NCI-H2107 treated with DMSO at 0.1 percent for 48 hours (cell line): Measurements from ENCODE around the gene PRR35.

ENCODE experiments used
- DNase-seq: peaks from one replicate; lab custom pipeline; 2025; ENCODE audit not compliant: unreplicated experiment; lab: John Stamatoyannopoulos, UW

The PRR35 gene

GRCh38 chr16:527015-527903 is 32.9 kb upstream of the PRR35 start, which contains the start of gene CAPN15:
TSS of gene CAPN15 (plus strand) at chr16:527712. CDS start at chr16:546839, 19,127 bp downstream.
- peak; percentile 53 for DNase-seq

GRCh38 chr16:528111-529011 is 31.8 kb upstream of the PRR35 start:
- DNase-seq, result no peak

GRCh38 chr16:529012-529575 is 31.1 kb upstream of the PRR35 start:
- no peak for DNase-seq

- DNase-seq, result no peak
Observed at GRCh38 chr16:530111-530817, 29.9 kb upstream of the PRR35 start.

- no peak for DNase-seq
Observed at GRCh38 chr16:531494-532125, 28.6 kb upstream of the PRR35 start.

GRCh38 chr16:533391-534123 is 26.6 kb upstream of the PRR35 start:
- DNase-seq, result peak; percentile 15

- DNase-seq, result peak; percentile 30
Observed at GRCh38 chr16:534135-534534, 26.1 kb upstream of the PRR35 start.

GRCh38 chr16:534856-535445 is 25.2 kb upstream of the PRR35 start:
- DNase-seq, result no peak

GRCh38 chr16:535446-536405 is 24.5 kb upstream of the PRR35 start:
- peak; percentile 31 for DNase-seq

GRCh38 chr16:536746-537145 is 23.4 kb upstream of the PRR35 start:
- DNase-seq, result no peak

GRCh38 chr16:537415-538335 is 22.5 kb upstream of the PRR35 start:
- DNase-seq, result no peak

- no peak for DNase-seq
Observed at GRCh38 chr16:539901-540530, 20.2 kb upstream of the PRR35 start.

GRCh38 chr16:540645-541340 is 19.4 kb upstream of the PRR35 start:
- no peak for DNase-seq

GRCh38 chr16:543301-544164 is 16.7 kb upstream of the PRR35 start:
- DNase-seq, result no peak

- DNase-seq, result no peak
Observed at GRCh38 chr16:544517-544916, 15.7 kb upstream of the PRR35 start.
